ENCODE measurements around the gene OR9I1. TPM values are rescaled to one million over a fixed set of nuclear protein-coding genes. Genes with fewer than 3 reads are reported as not detected.

The OR9I1 gene
- total RNA-seq (not detected), total RNA-seq (0 reads per million in 29 experiments)
- not detected for total RNA-seq (2013)

- H3K27me3 Mint-ChIP-seq = peaks cover 1 to 18% of the 10 kb centered on the region in 2 donors
- Histone ChIP-seq H3K4me3 (ENCODE audit: control insufficient read depth in 1 of 2, extremely low read depth in 1 of 2, low read length in 1 of 2) (no peak within 1 kb of the TSS), H3K27ac (ENCODE audit: low read length) (no peak within 1 kb of the TSS), H3K27me3 (replicated peaks in 1 of 2; ENCODE audit: control insufficient read depth in 2 of 2, extremely low read depth in 1 of 2, insufficient read depth in 2 of 2, low read length in 1 of 2) (no peaks in the 10 kb centered on the region), H3K36me3 (ENCODE audit: control insufficient read depth in 2 of 2, extremely low read depth in 1 of 2, insufficient read depth in 1 of 2, low read length in 1 of 2) (no peaks in the 10 kb centered on the region), H3K9me3 (no peaks in the 10 kb centered on the region), H3K4me1 (ENCODE audit: control insufficient read depth in 1 of 2, extremely low read depth in 1 of 2, insufficient read depth in 2 of 2, low read length in 2 of 2) (no peaks in the 10 kb centered on the region)
- POLR2A ChIA-PET = no interaction called here
- no peak within 1 kb of the TSS for H3K4me3 Mint-ChIP-seq
- no peak for ATAC-seq (replicated peaks in 1 of 4)
- no peaks in the 10 kb centered on the region for H3K4me1 Mint-ChIP-seq
- H3K27ac Mint-ChIP-seq = no peak within 1 kb of the TSS
- WGBS (ENCODE audit: insufficient coverage) = 69% methylated on average over 3 of the region's 4 CpGs
- no peaks in the 10 kb centered on the region for H3K9me3 Mint-ChIP-seq
- CTCF ChIA-PET = no interaction called here
- DNase-seq = no peak
- H3K36me3 Mint-ChIP-seq = no peaks in the 10 kb centered on the region
Observed at GRCh38 chr11:58125469-58125868, at the start of gene OR9I1. Gene OR9I1, minus strand, starts transcription at chr11:58125530. Its CDS starts 6,086 bp downstream, at chr11:58119444.

- no peak for ATAC-seq (replicated peaks in 1 of 4)
- no peak overlapping the region for H3K27ac Mint-ChIP-seq
- ChIA-PET POLR2A (no interaction called here), CTCF (no interaction called here)
- Histone ChIP-seq H3K27ac (ENCODE audit: low read length) (no peak overlapping the region), H3K9me3 (no peaks in the 10 kb centered on the region), H3K4me3 (ENCODE audit: control insufficient read depth in 1 of 2, extremely low read depth in 1 of 2, low read length in 1 of 2) (no peak overlapping the region), H3K36me3 (ENCODE audit: control insufficient read depth in 2 of 2, extremely low read depth in 1 of 2, insufficient read depth in 1 of 2, low read length in 1 of 2) (no peaks in the 10 kb centered on the region), H3K4me1 (ENCODE audit: control insufficient read depth in 1 of 2, extremely low read depth in 1 of 2, insufficient read depth in 2 of 2, low read length in 2 of 2) (no peaks in the 10 kb centered on the region), H3K27me3 (replicated peaks in 1 of 2; ENCODE audit: control insufficient read depth in 2 of 2, extremely low read depth in 1 of 2, insufficient read depth in 2 of 2, low read length in 1 of 2) (no peaks in the 10 kb centered on the region)
- no peak for DNase-seq
- no peak overlapping the region for H3K4me3 Mint-ChIP-seq
- no peaks in the 10 kb centered on the region for H3K9me3 Mint-ChIP-seq
- H3K36me3 Mint-ChIP-seq = no peaks in the 10 kb centered on the region
- H3K4me1 Mint-ChIP-seq = no peaks in the 10 kb centered on the region
- peaks cover 5 to 15% of the 10 kb centered on the region in 2 donors for H3K27me3 Mint-ChIP-seq
- WGBS (ENCODE audit: insufficient coverage) = 50% methylated on average over 1 of the region's 7 CpGs
Observed at GRCh38 chr11:58165504-58166106, 40.3 kb upstream of the OR9I1 start.

- H3K27ac Mint-ChIP-seq = no peak overlapping the region
- no peaks in the 10 kb centered on the region for H3K36me3 ChIP-seq (ENCODE audit: control insufficient read depth in 2 of 2, extremely low read depth in 1 of 2, insufficient read depth in 1 of 2, low read length in 1 of 2)
- no CpG with 5 or more reads among the region's 1 CpG for WGBS (ENCODE audit: insufficient coverage)
- DNase-seq (no peak), ATAC-seq (replicated peaks in 1 of 4) (no peak)
- CTCF ChIA-PET = no interaction called here
- no peaks in the 10 kb centered on the region for H3K9me3 ChIP-seq
- H3K4me1 ChIP-seq (ENCODE audit: control insufficient read depth in 1 of 2, extremely low read depth in 1 of 2, insufficient read depth in 2 of 2, low read length in 2 of 2) = no peaks in the 10 kb centered on the region
- H3K4me3 ChIP-seq (ENCODE audit: control insufficient read depth in 1 of 2, extremely low read depth in 1 of 2, low read length in 1 of 2) = no peak overlapping the region
- no peak overlapping the region for H3K4me3 Mint-ChIP-seq
- H3K9me3 Mint-ChIP-seq = no peaks in the 10 kb centered on the region
- H3K27me3 ChIP-seq (replicated peaks in 1 of 2; ENCODE audit: control insufficient read depth in 2 of 2, extremely low read depth in 1 of 2, insufficient read depth in 2 of 2, low read length in 1 of 2) = no peaks in the 10 kb centered on the region
- POLR2A ChIA-PET = no interaction called here
- no peaks in the 10 kb centered on the region for H3K4me1 Mint-ChIP-seq
- no peaks in the 10 kb centered on the region for H3K36me3 Mint-ChIP-seq
- peaks cover 5 to 15% of the 10 kb centered on the region in 2 donors for H3K27me3 Mint-ChIP-seq
- no peak overlapping the region for H3K27ac ChIP-seq (ENCODE audit: low read length)
Observed at GRCh38 chr11:58164990-58165389, 39.7 kb upstream of the OR9I1 start.

GRCh38 chr11:58164389-58164788 is 39.1 kb upstream of the OR9I1 start:
- WGBS (ENCODE audit: insufficient coverage) = 95% methylated on average over 2 of the region's 4 CpGs
- ATAC-seq (replicated peaks in 1 of 4) = no peak
- CTCF ChIA-PET = interaction anchor here in 1 of 2 donors (0.6 kb wide), 1 partner anchor 75 kb away, joined by 5 read pairs; no protein-coding TSS in a partner anchor

GRCh38 chr11:58152781-58153180 is 27.5 kb upstream of the OR9I1 start:
- ChIA-PET CTCF (no interaction called here), POLR2A (no interaction called here)
- H3K27me3 Mint-ChIP-seq = peaks cover 12 to 27% of the 10 kb centered on the region in 2 donors
- H3K4me3 Mint-ChIP-seq = no peak overlapping the region
- H3K9me3 ChIP-seq = no peaks in the 10 kb centered on the region
- H3K27ac ChIP-seq (ENCODE audit: low read length) = no peak overlapping the region
- H3K4me1 ChIP-seq (ENCODE audit: control insufficient read depth in 1 of 2, extremely low read depth in 1 of 2, insufficient read depth in 2 of 2, low read length in 2 of 2) = no peaks in the 10 kb centered on the region
- H3K4me3 ChIP-seq (ENCODE audit: control insufficient read depth in 1 of 2, extremely low read depth in 1 of 2, low read length in 1 of 2) = no peak overlapping the region
- H3K36me3 Mint-ChIP-seq = no peaks in the 10 kb centered on the region
- DNase-seq (no peak), ATAC-seq (replicated peaks in 1 of 4) (no peak)
- H3K4me1 Mint-ChIP-seq = no peaks in the 10 kb centered on the region
- no peaks in the 10 kb centered on the region for H3K9me3 Mint-ChIP-seq
- H3K36me3 ChIP-seq (ENCODE audit: control insufficient read depth in 2 of 2, extremely low read depth in 1 of 2, insufficient read depth in 1 of 2, low read length in 1 of 2) = no peaks in the 10 kb centered on the region
- H3K27me3 ChIP-seq (replicated peaks in 1 of 2; ENCODE audit: control insufficient read depth in 2 of 2, extremely low read depth in 1 of 2, insufficient read depth in 2 of 2, low read length in 1 of 2) = peaks cover 3% of the 10 kb centered on the region in 2 experiments
- 52% methylated on average over 2 of the region's 3 CpGs for WGBS (ENCODE audit: insufficient coverage)
- H3K27ac Mint-ChIP-seq = no peak overlapping the region

More at GRCh38 chr11:58164389-58164788, 39.1 kb upstream of the OR9I1 start:
- H3K4me1 ChIP-seq (ENCODE audit: control insufficient read depth in 1 of 2, extremely low read depth in 1 of 2, insufficient read depth in 2 of 2, low read length in 2 of 2) = no peaks in the 10 kb centered on the region
- H3K27ac ChIP-seq (ENCODE audit: low read length) = no peak overlapping the region
- POLR2A ChIA-PET = no interaction called here
- H3K4me3 ChIP-seq (ENCODE audit: control insufficient read depth in 1 of 2, extremely low read depth in 1 of 2, low read length in 1 of 2) = no peak overlapping the region
- peaks cover 0 to 2% (median 2%) of the 10 kb centered on the region in 3 donors for H3K9me3 Mint-ChIP-seq
- H3K27me3 Mint-ChIP-seq = peaks cover 5 to 15% of the 10 kb centered on the region in 2 donors
- H3K27ac Mint-ChIP-seq = no peak overlapping the region
- no peaks in the 10 kb centered on the region for H3K9me3 ChIP-seq
- no peak for DNase-seq
- H3K4me1 Mint-ChIP-seq = no peaks in the 10 kb centered on the region
- H3K27me3 ChIP-seq (replicated peaks in 1 of 2; ENCODE audit: control insufficient read depth in 2 of 2, extremely low read depth in 1 of 2, insufficient read depth in 2 of 2, low read length in 1 of 2) = no peaks in the 10 kb centered on the region
- H3K4me3 Mint-ChIP-seq = no peak overlapping the region
- H3K36me3 Mint-ChIP-seq = no peaks in the 10 kb centered on the region
- H3K36me3 ChIP-seq (ENCODE audit: control insufficient read depth in 2 of 2, extremely low read depth in 1 of 2, insufficient read depth in 1 of 2, low read length in 1 of 2) = no peaks in the 10 kb centered on the region

GRCh38 chr11:58142761-58143160 is 17.4 kb upstream of the OR9I1 start:
- no peak overlapping the region for H3K27ac ChIP-seq (ENCODE audit: low read length)
- no peak for ATAC-seq (replicated peaks in 1 of 4)
- no peaks in the 10 kb centered on the region for H3K36me3 ChIP-seq (ENCODE audit: control insufficient read depth in 2 of 2, extremely low read depth in 1 of 2, insufficient read depth in 1 of 2, low read length in 1 of 2)
- 80% methylated on average over 1 of the region's 1 CpG for WGBS (ENCODE audit: insufficient coverage)
- no peak overlapping the region for H3K27ac Mint-ChIP-seq
- no peaks in the 10 kb centered on the region for H3K4me1 Mint-ChIP-seq
- H3K9me3 Mint-ChIP-seq = no peaks in the 10 kb centered on the region
- no peaks in the 10 kb centered on the region for H3K36me3 Mint-ChIP-seq
- ChIA-PET POLR2A (no interaction called here), CTCF (no interaction called here)
- H3K9me3 ChIP-seq = no peaks in the 10 kb centered on the region
- no peak for DNase-seq
- peaks cover 0 to 25% of the 10 kb centered on the region in 2 donors for H3K27me3 Mint-ChIP-seq
- H3K4me1 ChIP-seq (ENCODE audit: control insufficient read depth in 1 of 2, extremely low read depth in 1 of 2, insufficient read depth in 2 of 2, low read length in 2 of 2) = no peaks in the 10 kb centered on the region
- no peaks in the 10 kb centered on the region for H3K27me3 ChIP-seq (replicated peaks in 1 of 2; ENCODE audit: control insufficient read depth in 2 of 2, extremely low read depth in 1 of 2, insufficient read depth in 2 of 2, low read length in 1 of 2)
- H3K4me3 ChIP-seq (ENCODE audit: control insufficient read depth in 1 of 2, extremely low read depth in 1 of 2, low read length in 1 of 2) = no peak overlapping the region
- H3K4me3 Mint-ChIP-seq = no peak overlapping the region

GRCh38 chr11:58135171-58135570 is 9.8 kb upstream of the OR9I1 start:
- H3K27me3 Mint-ChIP-seq = no peaks in the 10 kb centered on the region
- ATAC-seq (replicated peaks in 1 of 4) = no peak
- H3K9me3 Mint-ChIP-seq = no peaks in the 10 kb centered on the region
- H3K4me1 ChIP-seq (ENCODE audit: control insufficient read depth in 1 of 2, extremely low read depth in 1 of 2, insufficient read depth in 2 of 2, low read length in 2 of 2) = no peaks in the 10 kb centered on the region
- H3K36me3 ChIP-seq (ENCODE audit: control insufficient read depth in 2 of 2, extremely low read depth in 1 of 2, insufficient read depth in 1 of 2, low read length in 1 of 2) = no peaks in the 10 kb centered on the region
- DNase-seq = no peak
- H3K4me3 ChIP-seq (ENCODE audit: control insufficient read depth in 1 of 2, extremely low read depth in 1 of 2, low read length in 1 of 2) = no peak overlapping the region
- H3K27ac ChIP-seq (ENCODE audit: low read length) = no peak overlapping the region
- H3K36me3 Mint-ChIP-seq = no peaks in the 10 kb centered on the region
- WGBS (ENCODE audit: insufficient coverage) = no CpG with 5 or more reads among the region's 1 CpG
- no peaks in the 10 kb centered on the region for H3K27me3 ChIP-seq (replicated peaks in 1 of 2; ENCODE audit: control insufficient read depth in 2 of 2, extremely low read depth in 1 of 2, insufficient read depth in 2 of 2, low read length in 1 of 2)
- no peaks in the 10 kb centered on the region for H3K9me3 ChIP-seq
- no peak overlapping the region for H3K27ac Mint-ChIP-seq
- ChIA-PET POLR2A (no interaction called here), CTCF (no interaction called here)
- H3K4me3 Mint-ChIP-seq = no peak overlapping the region
- H3K4me1 Mint-ChIP-seq = no peaks in the 10 kb centered on the region

All from T-cell (primary cell).